ENCODE data around the gene TMC5. TPM values are rescaled to one million over a fixed set of nuclear protein-coding genes. Genes with fewer than 3 reads are reported as not detected.

The TMC5 gene
- total and polyA plus RNA-seq, 2 of the 13 experiments (the other 11 are each of a cell fraction or from before 2014, with no cell fraction given) = 0.09 to 0.41 TPM

- TF ChIP-seq ZNF660 (CRISPR knock-in tag; IDR thresholded peaks at IDR 0.05; ENCODE audit: borderline replicate concordance, low read depth) (no peak; the same call in 1 of the 2 replicates), KAT8 (CRISPR knock-in tag; IDR thresholded peaks at IDR 0.05) (peak; percentile 86), CSRNP1 (CRISPR knock-in tag; IDR thresholded peaks at IDR 0.05) (no peak; the same call in 1 of the 2 replicates), ZNF232 (CRISPR knock-in tag; IDR thresholded peaks at IDR 0.05; ENCODE audit: borderline replicate concordance) (no peak), ZSCAN5A (CRISPR knock-in tag; IDR thresholded peaks at IDR 0.05; ENCODE audit: borderline replicate concordance) (no peak; the same call in 1 of the 2 replicates), KMT2A (CRISPR knock-in tag; IDR thresholded peaks at IDR 0.05) (peak; percentile 91), POLR2G (IDR thresholded peaks at IDR 0.05; ENCODE audit: low read depth, low read length) (peak; percentile 83), MBD4 (IDR thresholded peaks at IDR 0.05; ENCODE audit: borderline replicate concordance, low read length) (no peak), SYNCRIP (IDR thresholded peaks at IDR 0.05; ENCODE audit: insufficient read depth, low read depth, low read length) (no peak), ZNF563 (CRISPR knock-in tag; IDR thresholded peaks at IDR 0.05) (peak; percentile 79), ZNF619 (CRISPR knock-in tag; IDR thresholded peaks at IDR 0.05) (peak; percentile 89; the same call in 1 of the 2 replicates), ZNF446 (CRISPR knock-in tag; IDR thresholded peaks at IDR 0.05) (no peak; the same call in 1 of the 2 replicates), TSC22D2 (CRISPR knock-in tag; IDR thresholded peaks at IDR 0.05; ENCODE audit: borderline replicate concordance) (peak; percentile 81; the same call in 1 of the 2 replicates), MXD3 (CRISPR knock-in tag; IDR thresholded peaks at IDR 0.05) (peak; percentile 77), KLF11 (CRISPR knock-in tag; IDR thresholded peaks at IDR 0.05) (no peak), ZSCAN30 (CRISPR knock-in tag; IDR thresholded peaks at IDR 0.05) (no peak), ZBTB49 (CRISPR knock-in tag; IDR thresholded peaks at IDR 0.05; ENCODE audit: borderline replicate concordance) (no peak), U2AF1 (optimal IDR thresholded peaks at IDR 0.05; ENCODE audit: low read depth, low read length) (no peak), ZSCAN31 (CRISPR knock-in tag; IDR thresholded peaks at IDR 0.05; ENCODE audit: low read depth) (0 out of 2 replicates have a peak, but pooled peaks have one; percentile 31), ZNF362 (CRISPR knock-in tag; IDR thresholded peaks at IDR 0.05; ENCODE audit: borderline replicate concordance) (peak; percentile 34; the same call in 1 of the 2 replicates), KLF13 (CRISPR knock-in tag; IDR thresholded peaks at IDR 0.05) (no peak), RCOR2 (CRISPR knock-in tag; IDR thresholded peaks at IDR 0.05) (no peak)
Observed at GRCh38 chr16:19523559-19524355, 106.1 kb downstream of the TMC5 start, which contains the start of gene CCP110 (continued).
